DMS79 treated with DMSO at 0.1 percent for 48 hours (cell line): ENCODE results near the gene AUNIP.

ENCODE experiments used
- DNase-seq: peaks from one replicate; lab custom pipeline; 2025; lab: John Stamatoyannopoulos, UW

Gene AUNIP

DNA sequence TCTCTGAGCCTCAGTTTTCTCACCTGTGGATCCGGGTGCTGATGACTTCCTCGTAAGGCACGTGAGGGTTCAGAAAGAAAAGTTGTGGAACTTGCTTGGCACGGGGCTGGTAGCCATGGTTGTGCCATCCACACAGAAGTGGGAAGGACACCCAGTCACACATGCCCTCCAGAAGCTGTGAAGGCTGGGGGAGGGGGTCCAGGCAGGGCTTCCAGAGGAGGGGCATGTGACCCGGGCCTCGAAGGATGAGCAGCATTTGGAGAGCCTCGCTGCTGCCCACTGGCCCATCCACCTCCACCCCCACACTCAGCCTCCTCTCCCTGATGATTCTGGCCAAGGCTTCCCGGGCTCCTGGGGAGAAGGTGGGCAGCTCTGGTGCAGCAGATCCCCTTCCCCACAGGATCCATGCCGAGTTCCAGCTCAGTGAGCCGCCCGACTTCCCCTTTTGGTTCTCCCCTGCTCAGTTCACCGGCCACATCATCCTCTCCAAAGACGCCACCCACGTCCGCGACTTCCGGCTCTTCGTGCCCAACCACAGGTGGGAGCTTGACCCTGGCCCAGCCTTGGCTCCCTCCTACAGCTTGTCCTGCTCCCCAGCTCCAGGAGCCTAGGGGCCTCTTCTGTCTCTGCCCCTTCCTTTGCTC is 49.9 kb downstream of the AUNIP start:
- no peak for DNase-seq

GRCh38 chr1:25808481-25809244 is 50.6 kb downstream of the AUNIP start:
- DNase-seq = no peak

- no peak for DNase-seq
Observed at GRCh38 chr1:25807480-25808390, 51.5 kb downstream of the AUNIP start.

DNA sequence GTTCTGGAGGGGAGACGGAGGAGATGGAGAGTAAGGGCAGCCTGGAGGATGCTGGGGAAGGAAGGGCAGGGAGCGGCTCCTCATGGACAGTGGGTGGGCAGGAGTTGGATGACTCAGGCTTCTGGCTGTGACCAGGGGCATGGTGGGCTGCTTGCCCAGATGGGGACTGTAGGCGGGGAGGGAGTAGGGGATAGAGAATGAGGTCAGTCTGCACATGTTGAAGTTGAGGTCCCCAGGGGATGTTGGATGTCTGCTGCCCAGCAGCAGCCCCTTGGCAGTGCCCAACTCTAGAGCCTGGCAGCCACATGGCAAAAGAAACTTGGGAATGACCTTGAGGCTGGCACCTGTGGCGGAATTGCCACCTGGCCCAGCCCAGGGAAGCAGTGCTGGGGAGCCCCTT is 52.8 kb downstream of the AUNIP start:
- DNase-seq = no peak

- no peak for DNase-seq
Observed at GRCh38 chr1:25805863-25806225, 53.4 kb downstream of the AUNIP start.

DNA sequence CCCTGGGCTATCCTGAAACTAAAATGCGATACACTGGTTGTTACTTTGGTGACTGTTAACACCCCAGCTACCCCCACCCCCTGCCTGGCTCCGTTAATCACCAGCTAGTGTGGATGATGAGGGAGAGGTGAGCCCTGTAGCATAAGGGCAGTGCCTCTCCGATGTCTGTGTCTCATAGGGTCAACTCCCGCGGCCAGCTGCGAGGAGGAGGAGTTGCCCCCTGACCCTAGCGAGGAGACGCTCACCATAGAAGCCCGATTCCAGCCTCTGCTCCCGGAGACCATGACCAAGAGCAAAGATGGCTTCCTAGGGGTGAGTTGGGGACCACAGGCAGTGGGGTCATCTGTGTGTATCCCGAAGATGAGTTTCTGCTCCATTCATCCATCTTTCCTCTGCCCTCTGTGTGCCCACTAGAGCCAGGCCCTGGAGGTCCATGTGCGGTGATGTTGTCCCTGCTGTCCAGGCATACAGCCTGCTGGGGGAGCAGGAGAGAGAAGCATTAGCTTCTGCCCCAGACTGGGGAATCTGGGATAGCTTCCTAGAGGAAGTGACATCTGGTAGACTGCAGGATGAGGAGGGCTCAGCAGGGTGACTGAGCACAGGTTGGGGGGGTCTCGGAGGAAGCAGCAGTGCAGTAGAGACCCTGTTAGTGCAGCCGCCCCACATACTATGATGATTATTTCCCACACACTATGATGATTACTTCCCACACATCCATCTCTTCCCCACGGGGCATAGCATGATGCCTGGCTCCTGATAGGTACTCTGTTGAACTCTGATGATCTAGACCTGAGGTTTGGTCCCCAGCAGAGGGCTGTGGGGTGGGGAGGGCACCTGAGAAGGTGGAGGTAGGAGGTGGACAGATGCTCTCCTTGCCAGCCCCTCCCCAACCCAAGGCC is 54.0 kb downstream of the AUNIP start:
- no peak for DNase-seq

DNA sequence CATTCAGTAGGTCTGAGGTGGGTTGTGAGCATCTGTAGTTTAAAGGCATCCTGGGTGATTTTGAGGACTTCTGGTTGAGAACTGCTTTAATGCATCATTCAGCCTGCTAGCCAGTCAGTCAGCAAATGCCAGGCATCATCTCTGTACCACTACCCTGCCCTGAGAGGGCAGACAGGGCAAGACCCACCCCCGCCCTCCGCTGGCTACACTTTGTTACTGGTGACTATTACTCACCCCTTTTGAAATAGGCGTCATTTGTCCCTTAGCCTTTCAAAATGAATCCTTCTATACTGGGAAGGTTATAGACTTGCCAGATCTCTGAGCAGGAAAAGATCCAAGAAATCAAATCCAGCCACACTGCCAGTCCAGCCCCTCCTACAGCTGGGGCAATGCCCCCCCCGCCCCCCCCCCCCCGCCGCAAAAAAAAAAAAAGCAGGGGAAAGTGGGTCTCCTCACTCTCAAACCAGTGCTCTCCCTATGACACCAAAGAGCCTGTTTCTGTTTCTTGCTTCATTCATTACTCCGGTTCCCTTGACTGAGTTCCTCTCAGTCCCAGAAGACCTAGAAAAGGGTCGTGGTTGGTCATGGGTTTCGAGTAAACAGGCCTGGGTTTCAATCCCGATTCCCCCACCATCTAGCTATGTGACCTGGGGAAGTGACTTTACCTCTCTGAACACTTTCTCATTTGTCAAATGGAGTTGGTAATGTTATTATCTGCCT is 54.9 kb downstream of the AUNIP start:
- no peak for DNase-seq

GRCh38 chr1:25803368-25803767 is 55.9 kb downstream of the AUNIP start:
- no peak for DNase-seq

DNA sequence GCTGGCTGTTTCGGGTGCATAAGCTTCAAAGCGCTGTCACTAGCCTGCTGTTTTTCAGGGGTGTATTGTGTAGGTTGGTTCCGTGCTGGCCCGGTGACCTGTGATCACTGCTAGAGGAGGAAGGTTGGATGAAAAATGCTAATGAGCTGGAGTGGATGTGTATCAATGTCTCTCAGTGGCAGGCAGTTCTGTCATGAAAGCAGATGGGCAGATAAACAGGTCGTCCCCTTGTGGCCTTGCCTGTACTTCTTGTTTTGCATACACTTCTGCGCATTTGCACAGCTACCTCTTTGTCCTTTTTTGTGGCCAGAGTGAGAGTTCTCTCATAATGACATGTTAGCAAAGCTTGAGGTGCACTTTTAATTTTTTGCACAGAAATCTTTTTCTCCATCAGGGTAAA is 56.3 kb downstream of the AUNIP start:
- DNase-seq = no peak

DNA sequence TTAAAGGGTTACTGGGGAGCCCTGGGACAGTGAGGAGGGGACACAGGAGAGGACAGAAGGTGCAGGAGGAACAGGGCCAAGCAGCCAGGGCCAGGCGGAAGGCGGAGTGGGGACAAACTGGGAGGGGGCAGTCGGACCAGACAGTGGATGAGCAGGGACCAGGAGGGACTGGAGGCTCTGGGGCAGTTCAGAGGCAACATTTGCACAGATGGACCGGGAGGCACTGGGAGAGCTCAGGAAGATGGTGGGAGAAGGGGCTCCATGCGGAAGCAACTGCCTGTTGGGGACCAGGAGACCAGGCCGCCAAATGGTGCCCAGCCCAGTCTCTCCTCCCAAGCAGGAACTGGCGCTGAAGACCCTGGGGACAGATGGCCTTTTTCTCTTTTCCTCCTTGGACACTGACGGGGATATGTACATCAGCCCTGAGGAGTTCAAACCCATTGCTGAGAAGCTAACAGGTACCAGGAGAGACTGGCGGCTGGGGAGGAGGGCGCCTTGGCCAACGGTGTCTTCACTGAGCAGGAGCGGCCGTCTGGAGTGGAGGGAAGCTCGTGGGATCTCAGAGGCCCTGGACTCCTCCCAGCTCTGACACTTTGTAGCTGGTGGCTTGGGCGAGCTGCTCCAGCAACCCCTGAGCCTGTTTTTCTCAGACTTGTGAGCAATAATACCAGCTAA is 58.4 kb downstream of the AUNIP start:
- DNase-seq = no peak

GRCh38 chr1:25799935-25800702 is 59.1 kb downstream of the AUNIP start, which contains the start of gene SELENON:
TSS of gene SELENON (plus strand) at chr1:25800193. CDS start at chr1:25800231, 38 bp downstream.
- peak; percentile 76 for DNase-seq

DNA sequence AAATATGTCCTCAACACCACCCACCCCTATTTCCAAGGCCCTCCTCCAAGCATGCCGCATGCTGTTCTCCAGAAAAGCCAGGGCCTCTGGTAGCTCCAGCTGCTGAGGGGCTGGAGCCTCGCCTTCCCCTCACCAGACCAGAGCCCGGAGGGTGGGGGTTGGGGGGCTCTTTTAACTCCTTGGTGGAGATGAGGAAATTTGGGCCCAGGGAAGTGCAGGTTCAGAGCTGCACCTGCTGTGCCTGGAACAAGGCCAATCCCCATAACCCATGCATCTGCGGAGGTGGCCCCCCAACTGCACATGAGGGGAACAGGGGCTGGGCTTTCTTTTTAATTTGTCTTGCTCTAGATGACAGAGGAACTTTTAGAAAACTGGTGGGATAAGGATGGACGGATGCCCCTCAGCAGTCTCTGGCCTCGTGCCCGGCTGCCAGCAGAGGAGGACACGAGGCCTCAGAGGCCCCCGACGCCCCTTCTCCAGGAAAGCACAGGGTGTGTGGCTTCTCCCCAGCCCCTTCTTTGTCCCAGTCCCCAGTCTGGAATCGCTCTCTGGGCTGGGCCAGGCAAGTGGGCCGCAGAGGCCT is 59.8 kb downstream of the AUNIP start:
- DNase-seq = peak; percentile 76

GRCh38 chr1:25798666-25799351 is 60.4 kb downstream of the AUNIP start:
- peak; percentile 70 for DNase-seq

GRCh38 chr1:25797939-25798338 is 61.3 kb downstream of the AUNIP start:
- DNase-seq = no peak

GRCh38 chr1:25796811-25797458 is 62.3 kb downstream of the AUNIP start:
- peak; percentile 99 for DNase-seq

- peak; percentile 99 for DNase-seq
Observed at GRCh38 chr1:25795946-25796810, 63.1 kb downstream of the AUNIP start.

DNA sequence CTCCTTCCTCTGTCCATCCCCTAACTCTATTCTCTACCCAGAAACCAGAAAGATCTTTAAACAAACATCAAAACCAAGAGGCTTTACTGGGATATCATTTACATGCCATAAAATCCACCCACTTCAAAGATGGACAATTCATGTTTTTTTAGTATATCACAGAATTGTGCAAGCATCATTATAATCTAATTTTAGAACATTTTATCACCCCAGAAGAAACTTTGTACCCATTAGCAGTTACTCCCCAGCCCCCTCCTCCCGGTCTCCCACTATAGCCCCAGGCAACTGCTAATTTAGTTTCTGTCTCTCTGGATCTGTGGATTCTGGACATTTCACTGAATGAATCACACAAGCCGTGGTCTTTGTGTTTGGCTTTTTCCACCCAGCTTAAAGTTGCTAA is 64.0 kb downstream of the AUNIP start:
- no peak for DNase-seq
